ENCODE results near the gene WDFY1.

DNA sequence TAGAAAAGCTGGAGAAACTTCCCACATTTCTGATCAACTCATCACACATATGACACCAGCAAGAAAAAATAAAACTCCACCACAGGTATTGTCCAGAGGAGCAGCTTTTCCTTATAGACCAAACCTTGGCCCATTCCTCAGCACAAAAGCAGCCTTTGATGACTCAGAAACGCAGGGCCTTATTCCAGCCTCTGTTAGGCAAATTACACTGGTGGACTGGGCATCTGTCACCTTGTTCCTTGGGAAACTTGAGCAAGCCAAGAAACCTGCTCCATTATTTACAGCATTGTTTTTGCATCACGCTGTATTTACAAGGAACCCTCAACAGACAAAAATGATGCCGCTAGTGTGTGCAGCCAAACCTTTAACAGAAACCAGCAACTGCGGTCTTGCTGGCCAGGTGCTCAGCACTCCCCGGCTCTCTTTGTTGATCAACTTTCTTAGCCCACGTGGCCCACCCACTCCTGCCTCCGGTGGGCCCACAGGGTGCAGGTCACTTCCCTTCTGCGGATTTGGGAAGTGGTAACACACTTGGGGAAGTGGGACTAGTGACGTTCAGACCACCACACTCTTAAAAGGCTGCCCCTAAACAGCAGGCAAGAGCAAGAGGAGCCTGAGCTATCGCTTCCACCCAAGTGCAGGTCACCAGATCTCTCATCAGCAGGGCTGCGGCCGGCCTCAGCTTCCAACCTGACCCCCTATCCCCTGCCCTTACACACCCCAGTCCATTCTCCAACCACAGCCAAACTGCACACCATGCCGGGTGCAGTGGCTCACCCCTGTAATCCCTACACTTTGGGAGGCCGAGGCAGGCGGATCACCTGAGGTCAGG, 109.2 kb downstream of the WDFY1 start:
- TF ChIP-seq ZNF184 (tag by site-specific recombination; IDR thresholded peaks at IDR 0.05) (no peak), PRDM1 (tag by site-specific recombination; IDR thresholded peaks at IDR 0.05) (no peak), ZNF423 (tag by site-specific recombination; IDR thresholded peaks at IDR 0.05) (no peak)
